ENCODE data around the gene GPC5.

GPC5 gene

GRCh38 chr13:91699863-91700262 is 301.4 kb downstream of the GPC5 start:
- TF ChIP-seq CTCF (conservative IDR thresholded peaks at IDR 0.05): no peak

DNA sequence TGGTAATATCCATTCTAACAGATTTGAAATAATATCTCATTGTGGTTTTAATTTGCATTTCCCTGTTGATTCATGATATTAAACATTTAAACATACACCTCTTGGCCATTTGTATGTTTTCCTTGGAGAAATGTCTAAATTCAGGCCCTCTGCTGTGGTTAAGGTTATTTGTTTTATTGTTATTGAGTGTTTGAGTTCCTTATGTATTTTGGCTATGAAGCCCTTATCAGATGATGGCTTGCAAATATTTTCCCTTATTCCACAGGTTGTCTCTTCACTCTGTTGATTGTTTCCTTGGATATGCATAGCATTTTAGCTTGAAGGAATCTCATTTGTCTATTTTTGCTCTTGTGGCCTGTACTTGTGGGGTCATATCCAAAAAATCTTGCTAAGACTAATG is 303.6 kb downstream of the GPC5 start:
- no peak for TF ChIP-seq CTCF (conservative IDR thresholded peaks at IDR 0.05)
- no peak overlapping the region; the same call in 1 of the 2 replicates for H3K27ac ChIP-seq

More at GRCh38 chr13:91699863-91700262, 301.4 kb downstream of the GPC5 start:
- no peak overlapping the region for H3K27ac ChIP-seq

- no peak overlapping the region; the same call in 1 of the 2 replicates for H3K27ac ChIP-seq
- no peak for TF ChIP-seq CTCF (conservative IDR thresholded peaks at IDR 0.05)
Measured at GRCh38 chr13:91702411-91702810, 304.0 kb downstream of the GPC5 start.

DNA sequence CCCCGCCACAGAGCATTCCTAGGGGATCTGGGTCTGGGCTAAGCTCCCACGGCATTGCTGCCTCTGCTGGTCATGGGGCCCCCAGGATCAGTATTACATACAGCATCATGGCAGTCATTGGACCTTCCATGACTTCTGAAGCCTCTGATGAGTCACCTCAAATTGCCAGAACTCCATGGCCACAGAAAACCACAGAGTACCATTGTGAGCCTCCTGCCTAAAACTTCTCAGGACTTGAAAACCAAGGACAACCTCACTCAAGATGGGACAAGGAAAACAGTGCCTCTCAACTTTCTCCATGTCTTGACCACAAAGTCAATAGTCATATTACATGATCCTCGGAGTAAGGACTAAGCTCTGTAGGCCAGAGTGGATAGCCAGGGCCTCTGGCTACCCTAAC is 306.0 kb downstream of the GPC5 start:
- no peak overlapping the region for H3K27ac ChIP-seq
- TF ChIP-seq CTCF (conservative IDR thresholded peaks at IDR 0.05): no peak

- no peak overlapping the region for H3K27ac ChIP-seq
- TF ChIP-seq CTCF (conservative IDR thresholded peaks at IDR 0.05): no peak
Measured at GRCh38 chr13:91708558-91708957, 310.1 kb downstream of the GPC5 start.

DNA sequence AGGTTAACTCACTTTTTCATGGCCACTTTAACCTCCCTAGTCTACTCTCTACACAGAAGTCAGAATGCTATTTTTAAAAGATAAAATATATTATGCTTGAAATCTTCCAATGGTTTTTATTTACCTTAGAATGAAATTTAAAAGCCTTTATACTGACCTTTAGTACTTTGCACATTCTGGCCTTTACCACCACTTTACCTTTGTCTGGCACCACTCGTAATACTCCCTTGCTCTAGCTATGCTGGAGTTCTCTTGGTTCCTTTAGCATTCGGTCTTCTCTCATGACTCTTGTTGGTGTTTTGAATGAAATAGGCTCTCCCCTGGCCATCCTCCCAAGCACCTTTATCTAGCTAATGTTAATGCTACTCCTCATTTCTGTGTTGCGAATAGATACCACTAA is 310.8 kb downstream of the GPC5 start:
- no peak overlapping the region for H3K27ac ChIP-seq
- TF ChIP-seq CTCF (conservative IDR thresholded peaks at IDR 0.05): no peak

DNA sequence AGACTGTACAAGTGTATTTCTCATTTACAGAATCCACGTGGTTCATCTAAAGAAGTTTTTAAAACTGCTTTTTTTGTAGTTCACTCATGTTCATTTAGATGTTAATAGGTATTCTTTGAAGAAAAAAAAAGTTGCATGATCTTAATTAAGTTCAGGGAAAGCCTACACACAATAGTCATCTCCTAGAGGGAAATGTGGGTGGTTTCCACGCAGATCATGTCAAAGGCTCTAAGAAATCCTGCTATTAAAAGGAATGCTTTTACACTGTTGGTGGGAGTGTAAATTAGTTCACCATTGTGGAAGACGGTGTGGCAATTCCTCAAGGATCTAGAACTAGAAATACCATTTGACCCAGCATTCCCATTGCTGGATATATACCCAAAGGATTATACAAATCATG is 312.3 kb downstream of the GPC5 start:
- TF ChIP-seq CTCF (conservative IDR thresholded peaks at IDR 0.05): no peak
- H3K27ac ChIP-seq: no peak overlapping the region

GRCh38 chr13:91714855-91715254 is 316.4 kb downstream of the GPC5 start:
- TF ChIP-seq CTCF (conservative IDR thresholded peaks at IDR 0.05): no peak
- no peak overlapping the region for H3K27ac ChIP-seq
